NCI-H1436 (cell line): ENCODE results near the gene ITGB2.
A peak's percentile ranks its signal among the peaks of the same experiment; 100 is the strongest.
"Not testable (repeated sequence)": the region's sequence is repeated elsewhere in the genome, so short reads cannot be mapped to it uniquely, and the experiment has no call there.

Experiments
- DNase-seq: peaks from one replicate; lab custom pipeline; 2025; lab: John Stamatoyannopoulos, UW

ITGB2 gene

GRCh38 chr21:44884097-44884496 lies 36.6 kb downstream of the ITGB2 start:
- no peak for DNase-seq

- no peak for DNase-seq
Observed at GRCh38 chr21:44883250-44883649, 37.4 kb downstream of the ITGB2 start.

GRCh38 chr21:44881198-44881872 lies 39.4 kb downstream of the ITGB2 start:
- no peak for DNase-seq

GRCh38 chr21:44880405-44881197 lies 40.1 kb downstream of the ITGB2 start:
- no peak for DNase-seq

GRCh38 chr21:44879238-44879637 lies 41.5 kb downstream of the ITGB2 start:
- not testable (repeated sequence) for DNase-seq

DNA sequence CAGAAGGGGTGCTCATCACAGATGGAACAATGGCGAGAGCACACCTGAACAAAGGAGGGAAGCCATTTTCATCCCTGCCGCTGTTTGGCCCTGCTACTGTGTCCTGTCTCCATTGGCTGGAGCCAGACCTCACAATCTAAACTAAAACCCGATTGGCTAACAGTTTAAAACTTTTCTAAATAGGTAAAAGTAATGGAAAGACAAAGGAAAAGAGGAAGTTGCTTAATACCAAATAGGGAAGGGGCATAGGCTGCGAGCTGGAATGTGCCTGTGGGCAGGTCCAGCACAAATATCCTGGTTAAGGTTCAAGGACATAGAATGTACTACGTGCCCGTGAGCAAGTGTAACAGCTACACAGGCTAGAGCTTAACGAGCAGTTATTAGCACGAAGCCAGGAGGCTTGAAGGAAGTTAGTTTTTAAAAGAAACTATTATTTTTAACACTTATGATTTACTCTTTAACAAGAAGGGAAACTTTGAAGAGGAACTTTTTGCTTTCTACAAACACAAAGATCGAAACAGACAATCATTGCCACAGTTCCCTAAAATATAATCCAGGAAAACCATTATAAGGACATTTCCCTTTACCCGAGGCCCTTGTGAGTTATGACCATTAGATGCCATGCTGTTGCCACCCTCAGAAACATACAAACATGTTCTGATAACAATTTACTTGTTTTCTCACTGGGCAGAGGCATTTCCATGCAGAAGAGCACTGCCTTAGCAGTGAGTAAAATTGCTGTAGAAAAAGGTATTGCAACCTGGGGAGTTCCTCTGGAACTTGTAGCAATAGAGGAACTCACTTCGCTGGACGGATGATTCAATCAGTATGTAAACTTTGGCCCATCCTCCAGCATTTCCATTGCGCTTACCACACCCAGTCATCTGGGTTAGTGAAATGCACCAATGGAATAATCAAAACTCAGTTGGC lies 42.4 kb downstream of the ITGB2 start:
- DNase-seq: no peak

- DNase-seq: no peak
Observed at GRCh38 chr21:44876849-44877575, 43.7 kb downstream of the ITGB2 start.

DNA sequence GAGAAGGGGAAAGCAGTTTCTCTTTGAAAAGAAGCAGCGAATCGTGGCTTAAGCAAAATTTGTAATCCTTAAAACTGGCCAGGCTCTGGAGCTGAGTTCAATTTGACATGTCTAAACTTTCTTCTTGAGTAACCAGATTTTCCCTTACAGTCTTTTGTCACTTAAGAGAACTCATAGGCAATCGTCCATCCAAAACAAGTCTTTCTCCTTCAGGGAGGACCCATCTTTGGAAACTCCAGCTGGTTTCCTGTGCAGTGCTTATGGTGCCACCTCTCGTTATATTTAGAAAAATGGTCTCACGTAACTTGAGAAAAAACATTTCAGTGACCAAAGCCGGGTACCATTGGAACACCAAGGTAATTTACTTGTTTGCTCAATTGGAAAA lies 45.4 kb downstream of the ITGB2 start:
- no peak for DNase-seq

- no peak for DNase-seq
Observed at GRCh38 chr21:44874497-44875315, 46.0 kb downstream of the ITGB2 start.

GRCh38 chr21:44874240-44874496 lies 46.5 kb downstream of the ITGB2 start:
- no peak for DNase-seq

- peak; percentile 97 for DNase-seq
Observed at GRCh38 chr21:44873356-44874239, 47.1 kb downstream of the ITGB2 start, which contains the start of gene PTTG1IP. TSS of gene PTTG1IP (minus strand) at chr21:44873690. CDS start at chr21:44873616, 74 bp downstream.

GRCh38 chr21:44872649-44873355 lies 47.9 kb downstream of the ITGB2 start:
- DNase-seq: no peak

DNA sequence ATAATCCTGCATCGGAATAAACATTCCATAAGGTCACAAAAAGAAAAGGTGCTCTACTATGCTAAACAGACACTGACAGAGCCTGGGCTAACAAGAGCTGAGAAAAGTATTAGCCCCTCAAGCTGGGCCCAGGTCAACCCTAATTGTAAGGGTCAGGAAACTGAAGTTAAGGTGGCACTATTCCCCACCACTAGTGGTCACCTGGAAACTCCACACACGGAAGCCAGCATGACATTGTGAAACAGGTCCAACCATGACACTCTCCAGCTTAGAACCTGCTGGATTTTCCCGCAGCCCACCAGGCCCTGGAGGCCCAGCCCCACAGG lies 48.4 kb downstream of the ITGB2 start:
- no peak for DNase-seq

GRCh38 chr21:44871576-44872269 lies 49.0 kb downstream of the ITGB2 start:
- DNase-seq: no peak

GRCh38 chr21:44870748-44871495 lies 49.8 kb downstream of the ITGB2 start:
- no peak for DNase-seq

DNA sequence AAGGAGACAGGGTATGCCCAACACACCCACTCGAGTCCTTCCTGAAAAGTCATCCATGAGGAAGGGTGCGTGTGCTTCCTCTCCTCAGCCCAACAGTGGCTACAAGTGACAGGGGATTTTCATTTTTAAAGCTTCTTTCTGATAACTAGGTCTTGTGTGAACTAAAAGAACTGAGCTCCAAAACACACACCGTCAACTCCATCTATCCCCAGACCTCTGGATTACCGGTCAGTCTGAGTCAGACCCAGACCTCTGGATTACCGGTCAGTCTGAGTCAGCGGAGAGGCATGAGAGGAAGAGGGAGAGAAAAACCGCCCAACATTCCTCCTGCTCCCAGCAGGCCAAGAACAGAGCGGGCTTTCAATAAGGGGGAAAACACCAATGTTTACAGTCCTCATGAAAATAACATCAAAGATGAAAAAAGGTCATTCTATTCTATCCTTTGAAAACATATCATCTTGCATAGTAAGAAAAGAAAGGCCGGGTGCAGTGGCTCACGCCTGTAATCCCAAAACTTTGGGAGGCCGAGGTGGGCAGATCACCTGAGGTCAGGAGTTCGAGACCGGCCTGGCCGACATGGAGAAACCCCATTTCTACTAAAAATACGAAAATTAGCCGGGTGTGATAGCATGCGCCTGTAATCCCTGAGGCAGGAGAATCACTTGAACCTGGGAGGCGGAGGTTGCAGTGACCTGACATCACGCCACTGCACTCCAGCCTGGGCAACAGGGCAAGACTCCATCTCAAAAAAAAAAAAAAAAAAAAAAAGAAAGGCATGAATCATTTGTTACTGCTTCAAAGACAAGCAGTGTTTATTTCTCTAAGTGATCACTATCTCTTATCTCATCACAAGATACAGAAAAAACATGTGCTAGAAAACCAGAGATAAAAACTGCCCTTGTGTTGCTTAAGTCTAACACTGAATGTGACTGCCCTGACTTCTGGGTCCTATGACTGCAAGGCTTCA lies 50.6 kb downstream of the ITGB2 start:
- DNase-seq: no peak

GRCh38 chr21:44868707-44869106 lies 52.0 kb downstream of the ITGB2 start:
- no peak for DNase-seq
